ENCODE measurements around the gene FXR2.

Gene FXR2

DNA sequence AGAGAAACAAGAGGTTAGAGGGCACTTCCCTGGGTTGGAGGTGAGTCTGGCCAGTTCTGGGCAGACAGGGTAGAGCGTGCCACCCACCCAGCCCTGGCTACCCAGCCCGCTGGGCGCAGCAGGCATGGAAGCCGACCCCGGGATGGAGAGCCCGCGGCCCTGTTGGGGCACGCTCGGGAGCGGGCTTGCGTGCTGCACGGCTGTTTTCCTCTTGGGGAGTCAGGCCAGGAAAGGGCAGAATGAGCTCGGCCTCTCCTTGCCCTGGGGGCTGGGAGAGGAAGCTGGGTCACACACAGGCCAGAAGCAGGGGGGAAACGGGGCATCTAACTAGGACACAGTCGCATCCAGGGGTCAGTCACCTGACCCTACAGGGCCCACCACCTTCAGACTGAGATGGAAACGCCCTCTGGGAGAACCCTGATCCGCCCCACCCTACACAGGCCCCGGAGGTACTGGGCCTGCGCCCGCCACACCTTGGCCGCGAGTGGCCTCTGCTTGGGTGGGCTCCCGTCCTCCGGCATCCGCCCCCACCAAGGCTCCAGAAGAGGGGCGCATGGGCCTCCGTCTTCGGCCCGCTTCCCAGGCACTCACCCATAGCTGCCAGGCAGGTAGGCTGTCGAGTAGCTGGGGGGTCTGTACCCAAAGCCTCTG lies 26.0 kb downstream of the FXR2 start:
- Mint-ChIP-seq H3K36me3 (peaks cover 55 to 71% of the 10 kb centered on the region in 2 donors), H3K4me1 (peaks cover 8 to 45% of the 10 kb centered on the region in 2 donors)

DNA sequence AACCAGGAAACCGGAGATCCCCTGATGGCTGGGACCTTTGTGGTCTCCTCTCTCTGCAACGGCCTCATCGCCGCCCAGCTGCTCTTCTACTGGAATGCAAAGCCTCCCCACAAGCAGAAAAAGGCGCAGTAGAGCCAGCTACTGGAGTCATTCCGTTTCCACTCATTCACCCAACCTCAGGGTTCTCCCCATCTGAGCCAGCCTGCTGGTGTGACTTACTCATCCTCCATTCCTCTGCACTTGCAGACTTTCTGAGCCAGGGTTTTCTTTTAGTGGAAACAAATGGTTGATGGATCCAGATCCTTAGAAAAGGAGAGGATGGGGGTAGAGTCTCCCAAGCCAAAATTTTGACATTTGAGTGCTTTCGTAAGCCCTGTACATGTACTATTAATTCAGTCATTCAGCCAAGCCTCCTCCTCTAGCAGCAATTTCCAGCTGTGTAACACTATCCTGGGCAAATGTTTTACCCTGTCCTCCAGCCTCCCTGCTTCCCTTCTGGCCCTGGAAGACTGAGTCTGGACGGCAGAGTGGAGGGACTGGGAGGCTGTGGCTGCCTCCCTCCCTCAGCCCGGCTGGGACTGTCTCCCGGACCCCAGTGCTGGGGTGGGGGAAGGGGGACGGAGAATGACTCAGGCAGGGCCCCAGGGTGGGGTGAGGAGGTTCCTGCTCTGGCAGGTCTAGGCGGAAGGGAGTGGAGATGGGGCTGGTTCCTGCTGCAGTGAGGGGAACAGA lies 27.1 kb downstream of the FXR2 start:
- DNase-seq (no peak), ATAC-seq (replicated peaks) (no peak)
- Mint-ChIP-seq H3K9me3 (no peaks in the 10 kb centered on the region), H3K4me3 (no peak overlapping the region), H3K4me1 (peaks cover 13 to 53% of the 10 kb centered on the region in 2 donors), H3K27ac (peak overlapping the region; percentile 59), H3K36me3 (peaks cover 54 to 67% of the 10 kb centered on the region in 2 donors), H3K27me3 (no peaks in the 10 kb centered on the region)

More for the DNA sequence above, 26.0 kb downstream of the FXR2 start:
- no peaks in the 10 kb centered on the region for H3K27me3 Mint-ChIP-seq
- no peaks in the 10 kb centered on the region for H3K9me3 Mint-ChIP-seq
- ATAC-seq (replicated peaks) (no peak), DNase-seq (no peak)
- no peak overlapping the region for H3K4me3 Mint-ChIP-seq
- H3K27ac Mint-ChIP-seq, result no peak overlapping the region

DNA sequence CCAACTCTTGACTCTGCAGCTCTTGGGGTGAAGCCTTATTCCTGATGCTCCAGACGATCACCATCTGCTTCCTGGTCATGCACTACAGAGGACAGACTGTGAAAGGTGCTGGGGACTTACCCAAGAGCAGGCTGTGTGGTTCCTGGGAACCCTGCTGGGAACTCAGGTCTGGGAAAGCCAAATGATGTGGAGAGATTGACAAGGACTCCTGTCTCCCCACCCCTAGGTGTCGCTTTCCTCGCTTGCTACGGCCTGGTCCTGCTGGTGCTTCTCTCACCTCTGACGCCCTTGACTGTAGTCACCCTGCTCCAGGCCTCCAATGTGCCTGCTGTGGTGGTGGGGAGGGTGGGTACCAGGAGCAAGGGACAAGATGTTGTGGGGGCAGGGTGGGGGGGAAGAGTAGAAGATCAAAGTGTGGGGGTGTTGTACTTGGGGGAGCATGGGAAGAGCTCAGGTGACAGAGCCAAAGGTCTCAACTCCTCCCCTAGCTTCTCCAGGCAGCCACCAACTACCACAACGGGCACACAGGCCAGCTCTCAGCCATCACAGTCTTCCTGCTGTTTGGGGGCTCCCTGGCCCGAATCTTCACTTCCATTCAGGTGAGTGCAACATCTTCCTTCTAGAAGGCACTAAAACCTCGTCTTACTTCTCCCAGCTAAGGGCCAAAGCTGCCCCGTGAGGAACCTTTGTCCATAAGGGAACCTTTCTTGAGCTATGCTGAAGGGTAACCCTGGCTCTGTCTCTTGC lies 27.9 kb downstream of the FXR2 start:
- Mint-ChIP-seq H3K4me1 (peaks cover 20 to 60% of the 10 kb centered on the region in 2 donors), H3K27ac (peak overlapping the region; percentile 59), H3K4me3 (no peak overlapping the region), H3K36me3 (peaks cover 60 to 67% of the 10 kb centered on the region in 2 donors), H3K27me3 (no peaks in the 10 kb centered on the region), H3K9me3 (no peaks in the 10 kb centered on the region)
- ATAC-seq (replicated peaks) (no peak), DNase-seq (no peak)

DNA sequence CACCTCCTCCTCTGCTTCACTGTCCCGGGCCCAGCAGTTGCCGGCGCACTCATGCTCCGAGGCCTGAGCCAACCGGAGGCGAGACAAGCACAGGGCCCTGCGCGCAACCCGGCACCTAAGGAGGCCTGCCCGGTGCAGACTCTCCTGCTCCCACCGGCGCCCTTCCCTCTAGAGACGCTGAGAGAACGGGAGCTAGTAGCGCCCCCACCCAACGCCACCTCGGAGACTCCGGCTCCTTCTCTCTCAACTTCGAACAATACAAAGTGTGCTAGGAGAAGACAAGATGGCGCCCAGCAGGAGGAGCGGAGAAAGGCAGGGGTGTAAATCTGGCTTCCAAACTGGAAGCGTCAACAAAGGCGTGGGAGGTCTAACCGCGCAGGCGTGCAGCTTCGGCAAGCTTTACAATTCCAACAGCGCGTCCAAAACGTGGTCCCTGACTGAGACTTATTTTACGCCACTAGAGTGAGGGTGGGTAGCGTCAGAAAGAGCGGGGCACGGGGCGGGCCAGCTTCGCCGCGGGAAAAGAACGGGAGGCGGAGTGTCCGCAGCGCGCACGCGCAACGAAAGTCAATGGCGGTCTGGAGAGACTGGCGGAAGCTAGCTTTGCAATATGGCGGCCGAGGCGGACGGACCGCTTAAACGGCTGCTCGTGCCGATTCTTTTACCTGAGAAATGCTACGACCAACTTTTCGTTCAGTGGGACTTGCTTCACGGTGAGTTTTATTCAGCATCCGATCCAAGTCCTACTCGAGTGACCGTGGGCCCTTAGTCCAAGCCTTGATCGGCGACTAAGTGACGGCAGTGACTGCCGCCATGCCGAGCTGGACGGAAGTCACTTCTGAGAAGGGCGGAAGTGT lies 31.2 kb downstream of the FXR2 start, which contains the start of gene MPDU1:
Gene MPDU1, plus strand, starts transcription at position 600 of the 857 bp plus-strand sequence. Its CDS starts 11 bp downstream, at position 611.
- Mint-ChIP-seq H3K36me3 (peaks cover 67 to 79% of the 10 kb centered on the region in 2 donors), H3K4me3 (peak within 1 kb of the TSS; percentile 95 to 97), H3K27me3 (no peaks in the 10 kb centered on the region), H3K9me3 (no peaks in the 10 kb centered on the region), H3K27ac (peak within 1 kb of the TSS; percentile 100), H3K4me1 (peaks cover 47 to 78% of the 10 kb centered on the region in 2 donors)
- ATAC-seq (replicated peaks), result peak; percentile 75 to 80
- DNase-seq, result peak; percentile 95

DNA sequence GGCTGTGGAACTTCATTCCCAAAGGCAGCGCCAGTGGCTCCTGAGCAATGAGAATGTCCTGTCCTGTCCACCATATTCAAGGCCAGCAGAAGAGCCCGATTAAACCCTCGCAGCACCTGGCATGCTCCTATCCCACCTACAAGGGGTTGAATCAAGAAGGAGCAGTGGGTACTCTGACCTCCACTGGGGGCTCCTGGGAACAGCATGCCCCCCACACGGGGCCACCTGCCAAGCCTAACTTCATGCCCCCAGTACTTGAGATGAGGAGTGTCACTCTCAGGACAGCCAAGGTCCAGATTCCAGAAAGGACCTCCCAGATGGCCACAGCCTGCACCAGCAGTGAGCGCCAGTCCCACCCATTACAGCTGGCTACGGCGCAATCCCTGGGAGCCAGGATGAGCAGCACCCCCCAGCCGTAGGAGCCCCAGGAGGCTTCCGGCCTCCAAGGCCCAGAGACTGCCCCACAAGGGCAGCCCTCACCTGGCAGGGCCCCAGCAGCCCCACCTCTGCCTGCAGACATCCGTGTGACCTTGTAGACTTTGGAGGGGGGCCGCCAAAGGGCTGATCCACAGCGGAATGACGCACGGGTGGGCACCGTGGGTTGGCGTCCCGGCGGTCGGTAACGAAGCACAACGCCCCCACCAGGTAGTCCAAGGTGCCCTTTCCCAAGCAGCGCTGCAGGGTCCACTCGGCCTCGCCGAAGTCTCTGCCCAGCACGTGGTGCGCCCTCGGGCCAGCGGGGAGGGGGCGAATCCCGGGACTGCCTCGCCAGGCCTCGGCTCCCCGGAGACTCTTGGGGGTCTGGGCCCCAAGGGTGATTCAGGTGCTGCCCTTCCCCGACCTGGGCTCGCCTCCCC lies 32.1 kb downstream of the FXR2 start:
- H3K4me3 Mint-ChIP-seq, result peak overlapping the region; percentile 95 to 97

DNA sequence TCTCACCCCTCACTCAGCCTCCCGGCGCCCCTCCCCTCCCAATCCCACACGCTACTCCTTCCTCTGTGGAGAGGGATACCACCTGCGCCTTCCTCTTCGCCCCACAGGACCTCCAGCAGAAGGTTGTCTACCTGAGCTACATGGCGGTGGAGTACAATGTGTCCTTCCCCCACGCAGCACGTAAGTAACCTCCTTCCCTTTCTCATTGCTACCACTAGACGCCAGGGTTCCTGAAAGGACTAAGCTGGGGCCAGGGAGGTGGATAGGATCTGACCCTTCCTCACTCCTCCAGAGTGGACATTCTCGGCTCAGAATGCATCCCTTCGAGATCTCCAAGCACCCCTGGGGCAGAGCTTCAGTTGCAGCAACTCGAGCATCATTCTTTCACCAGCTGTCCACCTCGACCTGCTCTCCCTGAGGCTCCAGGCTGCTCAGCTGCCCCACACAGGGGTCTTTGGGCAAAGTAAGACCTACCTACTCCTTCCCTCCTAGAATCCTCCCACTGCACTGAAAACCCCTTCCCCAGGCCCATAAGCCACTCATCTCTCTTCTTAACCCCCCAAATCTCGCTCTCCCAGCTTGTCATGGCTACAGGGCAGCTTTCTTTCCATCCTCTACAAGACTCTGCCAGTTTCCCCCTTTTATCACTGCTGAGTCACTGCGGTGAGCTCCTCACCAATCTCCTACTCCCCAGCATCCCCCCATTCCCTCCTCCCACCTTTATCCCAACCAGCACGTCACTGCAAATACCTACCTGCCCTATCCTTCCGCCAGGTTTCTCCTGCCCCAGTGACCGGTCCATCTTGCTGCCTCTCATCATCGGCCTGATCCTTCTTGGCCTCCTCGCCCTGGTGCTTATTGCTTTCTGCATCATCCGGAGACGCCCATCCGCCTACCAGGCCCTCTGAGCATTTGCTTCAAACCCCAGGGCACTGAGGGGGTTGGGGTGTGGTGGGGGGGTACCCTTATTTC lies 33.8 kb downstream of the FXR2 start:
- H3K4me3 Mint-ChIP-seq, result peak overlapping the region; percentile 15 to 56

More for the DNA sequence above, 32.1 kb downstream of the FXR2 start:
- ATAC-seq (replicated peaks), result no peak
- Mint-ChIP-seq H3K27me3 (no peaks in the 10 kb centered on the region), H3K27ac (peak overlapping the region; percentile 100), H3K4me1 (peaks cover 52 to 82% of the 10 kb centered on the region in 2 donors), H3K36me3 (peaks cover 65 to 79% of the 10 kb centered on the region in 2 donors), H3K9me3 (no peaks in the 10 kb centered on the region)
- DNase-seq, result no peak

DNA sequence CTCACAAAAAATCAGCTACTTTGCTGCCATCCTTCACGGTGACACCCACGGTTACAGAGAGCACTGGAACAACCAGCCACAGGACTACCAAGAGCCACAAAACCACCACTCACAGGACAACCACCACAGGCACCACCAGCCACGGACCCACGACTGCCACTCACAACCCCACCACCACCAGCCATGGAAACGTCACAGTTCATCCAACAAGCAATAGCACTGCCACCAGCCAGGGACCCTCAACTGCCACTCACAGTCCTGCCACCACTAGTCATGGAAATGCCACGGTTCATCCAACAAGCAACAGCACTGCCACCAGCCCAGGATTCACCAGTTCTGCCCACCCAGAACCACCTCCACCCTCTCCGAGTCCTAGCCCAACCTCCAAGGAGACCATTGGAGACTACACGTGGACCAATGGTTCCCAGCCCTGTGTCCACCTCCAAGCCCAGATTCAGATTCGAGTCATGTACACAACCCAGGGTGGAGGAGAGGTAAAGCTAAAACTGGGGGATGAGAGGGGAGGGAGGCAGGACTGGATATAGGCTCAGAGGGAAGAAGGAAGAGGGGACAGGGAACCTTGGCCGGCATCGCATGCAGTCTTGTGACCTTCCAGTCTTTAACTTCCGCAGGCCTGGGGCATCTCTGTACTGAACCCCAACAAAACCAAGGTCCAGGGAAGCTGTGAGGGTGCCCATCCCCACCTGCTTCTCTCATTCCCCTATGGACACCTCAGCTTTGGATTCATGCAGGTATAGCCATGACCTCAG lies 34.7 kb downstream of the FXR2 start:
- Mint-ChIP-seq H3K4me1 (peaks cover 59 to 91% of the 10 kb centered on the region in 2 donors), H3K27ac (peak overlapping the region; percentile 100), H3K4me3 (peak overlapping the region; percentile 77 to 79), H3K36me3 (peaks cover 72 to 88% of the 10 kb centered on the region in 2 donors), H3K27me3 (no peaks in the 10 kb centered on the region), H3K9me3 (no peaks in the 10 kb centered on the region)
- DNase-seq (no peak), ATAC-seq (replicated peaks) (peak; percentile 3 to 6)

More for the DNA sequence above, 33.8 kb downstream of the FXR2 start:
- H3K27me3 Mint-ChIP-seq, result no peaks in the 10 kb centered on the region
- H3K27ac Mint-ChIP-seq, result peak overlapping the region; percentile 100
- H3K36me3 Mint-ChIP-seq, result peaks cover 70 to 85% of the 10 kb centered on the region in 2 donors
- peaks cover 62 to 92% of the 10 kb centered on the region in 2 donors for H3K4me1 Mint-ChIP-seq
- ATAC-seq (replicated peaks), result no peak
- no peak for DNase-seq
- no peaks in the 10 kb centered on the region for H3K9me3 Mint-ChIP-seq

DNA sequence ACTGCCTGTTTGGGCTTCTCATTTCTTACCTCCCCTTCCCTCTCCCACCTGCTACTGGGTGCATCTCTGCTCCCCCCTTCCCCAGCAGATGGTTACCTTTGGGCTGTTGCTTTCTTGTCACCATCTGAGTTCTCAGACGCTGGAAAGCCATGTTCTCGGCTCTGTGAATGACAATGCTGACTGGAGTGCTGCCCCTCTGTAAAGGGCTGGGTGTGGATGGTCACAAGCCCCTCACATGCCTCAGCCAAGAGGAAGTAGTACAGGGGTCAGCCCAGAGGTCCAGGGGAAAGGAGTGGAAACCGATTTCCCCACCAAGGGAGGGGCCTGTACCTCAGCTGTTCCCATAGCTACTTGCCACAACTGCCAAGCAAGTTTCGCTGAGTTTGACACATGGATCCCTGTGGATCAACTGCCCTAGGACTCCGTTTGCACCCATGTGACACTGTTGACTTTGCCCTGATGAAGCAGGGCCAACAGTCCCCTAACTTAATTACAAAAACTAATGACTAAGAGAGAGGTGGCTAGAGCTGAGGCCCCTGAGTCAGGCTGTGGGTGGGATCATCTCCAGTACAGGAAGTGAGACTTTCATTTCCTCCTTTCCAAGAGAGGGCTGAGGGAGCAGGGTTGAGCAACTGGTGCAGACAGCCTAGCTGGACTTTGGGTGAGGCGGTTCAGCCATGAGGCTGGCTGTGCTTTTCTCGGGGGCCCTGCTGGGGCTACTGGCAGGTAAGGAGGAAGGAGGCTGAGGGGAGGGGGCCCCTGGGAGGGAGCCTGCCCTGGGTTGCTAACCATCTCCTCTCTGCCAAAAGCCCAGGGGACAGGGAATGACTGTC lies 35.5 kb downstream of the FXR2 start, which contains the start of gene CD68:
Gene CD68, plus strand, starts transcription at position 638 of the 833 bp plus-strand sequence. Its CDS starts 40 bp downstream, at position 678.
- Mint-ChIP-seq H3K27me3 (no peaks in the 10 kb centered on the region), H3K27ac (peak within 1 kb of the TSS; percentile 100), H3K36me3 (peaks cover 72 to 90% of the 10 kb centered on the region in 2 donors), H3K4me3 (peak within 1 kb of the TSS; percentile 77 to 79), H3K4me1 (peaks cover 59 to 87% of the 10 kb centered on the region in 2 donors), H3K9me3 (no peaks in the 10 kb centered on the region)
- DNase-seq, result peak; percentile 83
- peak; percentile 81 to 82 for ATAC-seq (replicated peaks)

DNA sequence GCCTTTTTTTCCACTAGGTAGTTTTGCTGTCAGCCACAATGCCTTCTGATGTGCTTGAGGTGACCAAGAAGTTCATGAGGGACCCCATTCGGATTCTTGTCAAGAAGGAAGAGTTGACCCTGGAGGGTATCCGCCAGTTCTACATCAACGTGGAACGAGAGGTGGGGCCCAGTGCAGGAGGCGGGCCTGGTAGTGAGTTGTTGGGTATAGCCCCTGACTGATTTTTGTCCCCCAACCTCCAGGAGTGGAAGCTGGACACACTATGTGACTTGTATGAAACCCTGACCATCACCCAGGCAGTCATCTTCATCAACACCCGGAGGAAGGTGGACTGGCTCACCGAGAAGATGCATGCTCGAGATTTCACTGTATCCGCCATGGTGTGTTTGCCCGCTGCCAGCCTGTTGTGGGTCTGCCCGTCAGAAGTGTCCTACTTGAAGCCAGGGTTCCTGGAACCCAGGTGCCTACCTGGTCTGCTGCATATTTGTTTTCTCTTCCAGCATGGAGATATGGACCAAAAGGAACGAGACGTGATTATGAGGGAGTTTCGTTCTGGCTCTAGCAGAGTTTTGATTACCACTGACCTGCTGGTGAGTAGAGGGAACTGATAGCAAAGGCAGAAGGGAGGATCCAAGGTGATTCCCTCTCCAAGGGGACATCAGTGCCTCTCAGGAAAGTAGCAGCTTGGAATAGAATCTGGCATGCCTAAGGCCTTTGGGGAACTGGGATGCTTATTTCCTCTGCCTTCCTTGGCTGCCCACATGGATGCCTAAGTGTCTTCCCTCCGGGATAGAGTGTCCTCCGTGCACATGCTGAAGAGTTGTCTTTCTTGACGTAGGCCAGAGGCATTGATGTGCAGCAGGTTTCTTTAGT lies 37.1 kb downstream of the FXR2 start:
- Mint-ChIP-seq H3K4me1 (peaks cover 58 to 92% of the 10 kb centered on the region in 2 donors), H3K4me3 (peak overlapping the region in 1 of 2 donors; percentile 44), H3K36me3 (peaks cover 78 to 95% of the 10 kb centered on the region in 2 donors), H3K9me3 (peaks cover 1 to 3% of the 10 kb centered on the region in 2 donors), H3K27ac (peak overlapping the region; percentile 100), H3K27me3 (peaks cover 4 to 6% of the 10 kb centered on the region in 2 donors)
- no peak for ATAC-seq (replicated peaks)
- no peak for DNase-seq

DNA sequence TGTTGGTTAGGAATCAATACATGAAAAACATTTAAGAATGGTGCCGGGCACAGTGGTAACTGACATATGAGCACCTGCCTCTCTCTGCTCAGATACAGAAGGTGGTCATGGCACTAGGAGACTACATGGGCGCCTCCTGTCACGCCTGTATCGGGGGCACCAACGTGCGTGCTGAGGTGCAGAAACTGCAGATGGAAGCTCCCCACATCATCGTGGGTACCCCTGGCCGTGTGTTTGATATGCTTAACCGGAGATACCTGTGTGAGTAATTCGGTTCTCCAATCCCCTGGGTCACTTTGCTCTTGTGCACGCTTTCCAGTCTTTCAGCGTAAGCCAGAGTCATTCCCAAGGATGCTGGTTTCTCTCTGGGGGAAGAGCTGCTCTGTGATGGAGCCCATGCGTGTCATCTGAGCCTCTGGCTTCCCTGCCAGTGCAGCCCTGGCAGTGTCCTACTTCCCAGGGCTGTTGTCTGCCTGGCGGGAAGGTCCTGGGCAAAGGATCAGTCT lies 38.2 kb downstream of the FXR2 start:
- Mint-ChIP-seq H3K36me3 (peaks cover 78 to 96% of the 10 kb centered on the region in 2 donors), H3K9me3 (peaks cover 1 to 3% of the 10 kb centered on the region in 2 donors), H3K27ac (peak overlapping the region; percentile 100), H3K4me3 (peak overlapping the region; percentile 8 to 53), H3K4me1 (peaks cover 52 to 90% of the 10 kb centered on the region in 2 donors), H3K27me3 (peaks cover 5 to 7% of the 10 kb centered on the region in 2 donors)
- ATAC-seq (replicated peaks), result no peak
- DNase-seq, result no peak
